PC-3 (cell line): ENCODE measurements around the gene MAPK8IP2. TPM values are rescaled to one million over a fixed set of nuclear protein-coding genes. Genes with fewer than 3 reads are reported as not detected.
A peak's percentile ranks its signal among the peaks of the same experiment; 100 is the strongest.

Experiments
- ATAC-seq: fragments of 200-7000 bp; cut with Tn5 transposase; 2 replicates; pipeline ENCODE4 v1.9.1; 2020; ENCODE audit warnings: mild to moderate bottlenecking, moderate library complexity
- BruUV-seq: library from RNA; stranded (reverse); fragments of 400-500 nt; replicated peaks from 2 replicates; lab custom pipeline; 2021; lab: Mats Ljungman, UMichigan
- CTCF ChIA-PET: fragments of 300-600 bp; sonication (Branson Sonifier 250); formaldehyde crosslinking; loops from one replicate; lab custom pipeline; 2022; ENCODE audit warnings: antibody characterized with exemption; lab: Charles Lee
- POLR2A ChIA-PET: fragments of 300-600 bp; sonication (Branson Sonifier 250); formaldehyde crosslinking; loops from one replicate; lab custom pipeline; 2022; ENCODE audit warnings: antibody characterized with exemption; ENCODE audit not compliant: unreplicated experiment; lab: Charles Lee
- DNase-seq: peaks from one replicate; pipeline ENCODE4 v3.0.0-alpha.2; 2015
- H2AFZ ChIP-seq: fragments of 300-600 bp; sonication (generic); 2 replicates; pipeline ENCODE4 v1.6.0; 2016; ENCODE audit warnings: antibody characterized with exemption, low read length
- H3F3A ChIP-seq: fragments of 300-600 bp; sonication (generic); one replicate; pipeline ENCODE4 v1.6.0; 2017; ENCODE audit warnings: antibody characterized with exemption, low read length, control low read depth, mild to moderate bottlenecking; ENCODE audit not compliant: unreplicated experiment
- H3K27ac ChIP-seq: fragments of 300-600 bp; sonication (generic); 2 replicates; pipeline ENCODE4 v1.5.1; 2016; ENCODE audit warnings: mild to moderate bottlenecking, low read length
- H3K27me3 ChIP-seq: fragments of 300-600 bp; sonication (generic); 2 replicates; pipeline ENCODE4 v1.6.1; 2016; ENCODE audit warnings: low read length, mixed read lengths
- H3K36me3 ChIP-seq: fragments of 300-600 bp; sonication (generic); 2 replicates; pipeline ENCODE4 v1.6.1; 2016; ENCODE audit warnings: low read depth, mixed run types, low read length, mixed read lengths
- H3K4me1 ChIP-seq: fragments of 300-600 bp; sonication (generic); 2 replicates; pipeline ENCODE4 v1.5.1; 2016; ENCODE audit warnings: low read length; ENCODE audit not compliant: insufficient read depth
- H3K4me2 ChIP-seq: fragments of 300-600 bp; sonication (generic); 2 replicates; pipeline ENCODE4 v1.6.0; 2016; ENCODE audit warnings: low read length
- H3K4me3 ChIP-seq: fragments of 300-600 bp; sonication (generic); 2 replicates; pipeline ENCODE4 v1.5.1; 2016; ENCODE audit warnings: mild to moderate bottlenecking, low read length, mixed read lengths
- H3K79me2 ChIP-seq: fragments of 300-600 bp; sonication (generic); 2 replicates; pipeline ENCODE4 v1.6.1; 2017; ENCODE audit warnings: low read length, mixed read lengths
- H3K9ac ChIP-seq: fragments of 300-600 bp; sonication (generic); 2 replicates; pipeline ENCODE4 v1.6.0; 2016; ENCODE audit warnings: mild to moderate bottlenecking, low read length
- H3K9me2 ChIP-seq: fragments of 300-600 bp; sonication (generic); replicated peaks from 2 replicates; pipeline ENCODE4 v1.6.1; 2016; ENCODE audit warnings: mixed run types, low read length, mixed read lengths
- H3K9me3 ChIP-seq: fragments of 300-600 bp; sonication (generic); 2 replicates; pipeline ENCODE4 v1.6.1; 2016; ENCODE audit warnings: low read length, mixed read lengths
- H4K20me1 ChIP-seq: fragments of 300-600 bp; sonication (generic); 2 replicates; pipeline ENCODE4 v1.6.1; 2016; ENCODE audit warnings: low read length, mixed read lengths
- CTCF ChIP-seq: fragments of 300-600 bp; sonication (generic); conservative IDR thresholded peaks from 2 replicates; pipeline ENCODE4 v1.5.1; 2017; ENCODE audit warnings: antibody characterized with exemption, low read depth, mild to moderate bottlenecking, low read length
- EZH2 ChIP-seq: fragments of 300-600 bp; sonication (generic); IDR thresholded peaks from one replicate; pipeline ENCODE4 v1.6.1; 2017; ENCODE audit warnings: antibody characterized with exemption, mild to moderate bottlenecking, low read length; ENCODE audit not compliant: unreplicated experiment
- EZH2phosphoT487 ChIP-seq: fragments of 300-600 bp; sonication (generic); IDR thresholded peaks from 2 replicates; pipeline ENCODE4 v1.6.1; 2018; ENCODE audit warnings: mild to moderate bottlenecking, antibody characterized with exemption, low read length, borderline replicate concordance
- intact Hi-C: fragments of 100-400 bp; cut with micrococcal nuclease; formaldehyde crosslinking; loops from 2 replicates; pipeline ENCODE4 v1.9.0; 2023
- total RNA-seq: library from RNA; depleted of rRNA; stranded (reverse); fragments of >200 nt; gene quantifications from 2 replicates; pipeline ENCODE4 v1.2.3, GENCODE V29; 2014

The MAPK8IP2 gene
- total RNA-seq, 1 experiment from 2014 or later, result 1.5 TPM

GRCh38 chr22:50626314-50626849 lies 25.8 kb downstream of the MAPK8IP2 start:
- Histone ChIP-seq H4K20me1 (no peaks in the 10 kb centered on the region), H3K36me3 (no peaks in the 10 kb centered on the region), H3K9me3 (no peaks in the 10 kb centered on the region), H3K27me3 (no peaks in the 10 kb centered on the region), H3K4me2 (0 out of 2 replicates have a peak overlapping the region, but pooled peaks have one; percentile 99), H3K79me2 (peaks cover 3% of the 10 kb centered on the region; the same call in 1 of the 2 replicates), H3K9ac (no peak overlapping the region), H3K9me2 (no peaks in the 10 kb centered on the region), H3F3A (no peaks in the 10 kb centered on the region), H3K4me1 (peaks cover 23% of the 10 kb centered on the region), H3K27ac (no peak overlapping the region), H3K4me3 (no peak overlapping the region), H2AFZ (no peak overlapping the region)
- intact Hi-C loops, result no loop called here
- ChIA-PET POLR2A (no interaction called here), CTCF (no interaction called here)
- BruUV-seq, result no TSS peak
- ATAC-seq, result no peak
- DNase-seq, result no peak
- no peak for TF ChIP-seq EZH2phosphoT487
- 0 out of 2 replicates have a peak, but pooled peaks have one; percentile 0 for TF ChIP-seq CTCF

GRCh38 chr22:50626850-50627641 lies 26.5 kb downstream of the MAPK8IP2 start:
- peak overlapping the region; percentile 92 for H3K4me3 ChIP-seq
- TF ChIP-seq EZH2 (no peak), EZH2phosphoT487 (no peak), CTCF (no peak)
- H3K9me2 ChIP-seq, result no peaks in the 10 kb centered on the region
- ChIA-PET CTCF (no interaction called here), POLR2A (no interaction called here)
- no peaks in the 10 kb centered on the region for H3F3A ChIP-seq
- no peak for DNase-seq
- peaks cover 18% of the 10 kb centered on the region for H3K4me1 ChIP-seq
- no TSS peak for BruUV-seq
- no peaks in the 10 kb centered on the region for H3K9me3 ChIP-seq
- peak overlapping the region; percentile 93; the same call in 1 of the 2 replicates for H2AFZ ChIP-seq
- peak overlapping the region; percentile 65 for H3K9ac ChIP-seq
- H3K27ac ChIP-seq, result no peak overlapping the region
- H3K79me2 ChIP-seq, result peaks cover 3% of the 10 kb centered on the region; the same call in 1 of the 2 replicates
- H3K27me3 ChIP-seq, result no peaks in the 10 kb centered on the region
- intact Hi-C loops, result no loop called here
- peak; percentile 32 for ATAC-seq
- H3K4me2 ChIP-seq, result peak overlapping the region; percentile 99
- H4K20me1 ChIP-seq, result no peaks in the 10 kb centered on the region
- no peaks in the 10 kb centered on the region for H3K36me3 ChIP-seq
